Loucy (cell line): ENCODE measurements around the gene GAS6.

ENCODE experiments used
- CTCF ChIP-seq: fragments of 200-600 bp; sonication (generic); conservative IDR thresholded peaks from 2 replicates; pipeline ENCODE4 v1.5.1; 2014; ENCODE audit warnings: mild to moderate bottlenecking, antibody characterized with exemption, low read length
- EZH2phosphoT487 ChIP-seq: fragments of 200-600 bp; IDR thresholded peaks from 2 replicates; pipeline ENCODE4 v1.6.1; 2018; ENCODE audit warnings: antibody characterized with exemption, mild to moderate bottlenecking, moderate library complexity, borderline replicate concordance

- TF ChIP-seq CTCF (no peak), EZH2phosphoT487 (no peak)
Measured at GRCh38 chr13:113855012-113855921, 8.6 kb downstream of the GAS6 start.
